ENCODE measurements around the gene TAP1.

GRCh38 chr6:32855467-32856174 lies 2.1 kb upstream of the TAP1 start:
- TF ChIP-seq CTCF (IDR thresholded peaks at IDR 0.05; ENCODE audit: low read depth, low read length), result no peak
- no peak for TF ChIP-seq EZH2phosphoT487 (IDR thresholded peaks at IDR 0.05; ENCODE audit: low read depth)
